Naive thymus-derived CD8-positive, alpha-beta T cell (primary cell): ENCODE data around the gene PHGDH. TPM values are rescaled to one million over a fixed set of nuclear protein-coding genes. Genes with fewer than 3 reads are reported as not detected.

ENCODE experiments used
- ATAC-seq, 2 donors: fragments of 150-1000 bp; cut with Tn5 transposase in 1 of 2; sonication (Bioruptor Pico), chemical (Tn5 transposase) in 1 of 2; 1 replicate in 1 of 2; 2 replicates in 1 of 2; pipeline ENCODE4 v1.10.0; 2021; ENCODE audit warnings: mild to moderate bottlenecking in 2 of 2, moderate library complexity in 2 of 2
- POLR2A ChIA-PET: fragments of 350-600 bp; sonication (Branson Sonifier 250); formaldehyde crosslinking; loops from one replicate; lab custom pipeline; 2021; ENCODE audit warnings: antibody characterized with exemption; lab: Charles Lee
- DNase-seq, 10 donors: peaks; one replicate each; pipeline versions ENCODE4 v3.0.0 to v3.0.0-alpha.2; 2020 to 2022
- H3K27ac Mint-ChIP-seq, 10 donors: one replicate each; pipeline ENCODE4 v1.8.0; 2020 to 2022; ENCODE audit warnings: mild to moderate bottlenecking in 10 of 10, mixed read lengths in 10 of 10, moderate library complexity in 4 of 10, inconsistent platforms in 1 of 10
- H3K27me3 Mint-ChIP-seq, 5 donors: one replicate each; pipeline ENCODE4 v1.8.0; 2021 to 2022; ENCODE audit warnings: mixed read lengths in 5 of 5
- H3K36me3 Mint-ChIP-seq, 3 donors: one replicate each; pipeline ENCODE4 v1.8.0; 2020 to 2022; ENCODE audit warnings: mixed read lengths in 3 of 3, mild to moderate bottlenecking in 2 of 3, inconsistent platforms in 1 of 3
- H3K4me1 Mint-ChIP-seq, 4 donors: one replicate each; pipeline ENCODE4 v1.8.0; 2021 to 2022; ENCODE audit warnings: mixed read lengths in 4 of 4
- H3K4me3 Mint-ChIP-seq, 10 donors: one replicate each; pipeline ENCODE4 v1.8.0; 2020 to 2022; ENCODE audit warnings: mild to moderate bottlenecking in 10 of 10, mixed read lengths in 10 of 10, moderate library complexity in 6 of 10, inconsistent platforms in 1 of 10
- H3K9me3 Mint-ChIP-seq, 9 donors: one replicate each; pipeline ENCODE4 v1.8.0; 2020 to 2022; ENCODE audit warnings: mixed read lengths in 9 of 9, mild to moderate bottlenecking in 3 of 9, inconsistent platforms in 1 of 9, moderate library complexity in 1 of 9
- polyA plus RNA-seq, 3 donors: library from polyadenylated mRNA; unstranded; fragments of 300-500 nt; fragmentation: Illumina TruSeq; gene quantifications; one replicate each; pipeline ENCODE4 v1.2.3, GENCODE V29; 2021
- total RNA-seq, 8 experiments: library from RNA in 2 of 8; stranded (reverse) in 2 of 8; gene quantifications; one replicate each; pipeline ENCODE4 v1.2.3 and lab custom pipeline; 2021 to 2026

Gene PHGDH
- total and polyA plus RNA-seq, 5 experiments from 2014 or later, result 18.5 to 64.9 (median 55.9) TPM

DNA sequence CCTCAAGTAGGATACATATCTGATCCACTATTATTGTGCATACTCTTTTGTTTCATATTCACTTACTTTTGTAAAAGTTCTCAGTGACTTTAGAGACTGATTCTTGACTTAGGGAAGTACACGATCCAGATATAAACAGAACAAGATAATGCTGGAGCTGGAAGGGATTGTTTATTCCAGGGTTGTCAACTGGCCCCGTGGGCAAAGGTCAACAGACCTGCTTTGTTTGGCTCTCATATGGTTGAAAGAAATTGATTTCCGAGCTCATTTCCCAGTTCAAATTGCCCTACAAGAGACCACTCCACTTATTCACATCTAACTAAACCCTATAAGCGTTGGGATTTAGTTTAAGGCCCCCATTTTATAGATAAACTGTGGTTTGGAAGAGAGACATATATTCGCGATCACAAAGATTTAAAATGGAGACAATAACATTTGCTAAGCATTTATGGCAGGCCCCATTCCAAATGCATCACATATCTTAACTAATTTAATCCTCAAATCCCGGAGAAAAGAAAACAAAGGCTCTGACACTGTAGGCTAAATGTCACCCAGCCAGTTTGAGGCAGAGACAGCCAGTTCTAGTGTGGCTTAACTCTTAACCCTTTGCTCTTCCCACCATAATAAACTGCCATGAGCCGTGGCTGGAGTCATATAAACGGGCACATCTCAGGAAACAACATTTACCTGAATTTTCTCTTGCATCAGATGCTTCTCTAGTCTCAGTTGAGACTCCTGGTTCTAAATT is 78.9 kb downstream of the PHGDH start:
- Mint-ChIP-seq H3K9me3 (no peaks in the 10 kb centered on the region), H3K4me3 (no peak overlapping the region), H3K36me3 (peaks cover 0 to 30% (median 19%) of the 10 kb centered on the region in 3 donors), H3K27ac (no peak overlapping the region), H3K4me1 (peaks cover 0 to 7% (median 2%) of the 10 kb centered on the region in 4 donors), H3K27me3 (peaks cover 0 to 14% (median 0%) of the 10 kb centered on the region in 5 donors)
- POLR2A ChIA-PET, result no interaction called here
- ATAC-seq (no peak), DNase-seq (no peak)

DNA sequence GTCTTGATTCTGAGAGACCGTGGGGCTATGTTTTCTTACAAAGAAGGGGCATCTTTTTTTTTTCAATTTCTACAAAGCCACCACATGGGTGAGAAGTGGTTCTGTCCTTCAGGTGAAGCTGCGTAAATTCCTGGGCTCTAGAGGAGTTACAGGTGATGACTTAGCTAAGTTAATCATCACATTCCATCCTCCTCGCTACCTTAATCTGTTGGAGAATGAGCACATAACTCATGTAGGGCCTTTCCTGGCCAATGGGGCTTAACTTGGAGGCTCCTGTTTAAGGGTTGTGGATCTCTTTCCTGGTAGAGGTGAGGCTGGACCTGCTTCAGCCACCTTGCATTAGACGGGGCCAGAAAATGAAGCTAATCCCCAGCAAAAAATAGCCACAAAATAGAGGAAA is 79.6 kb downstream of the PHGDH start:
- DNase-seq, result no peak
- POLR2A ChIA-PET, result no interaction called here
- H3K4me3 Mint-ChIP-seq, result no peak overlapping the region
- H3K4me1 Mint-ChIP-seq, result peaks cover 0 to 10% (median 4%) of the 10 kb centered on the region in 4 donors
- peaks cover 0 to 14% (median 0%) of the 10 kb centered on the region in 5 donors for H3K27me3 Mint-ChIP-seq
- H3K9me3 Mint-ChIP-seq, result no peaks in the 10 kb centered on the region
- H3K27ac Mint-ChIP-seq, result no peak overlapping the region
- ATAC-seq, result no peak
- peaks cover 0 to 35% (median 19%) of the 10 kb centered on the region in 3 donors for H3K36me3 Mint-ChIP-seq

Other genes with a start within 250 kb of the PHGDH start
- not detected for gene HSD3B1, start 204.7 kb upstream of the PHGDH start, total RNA-seq
- not detected for gene HSD3B1, start 204.7 kb upstream of the PHGDH start, polyA plus RNA-seq
- under 1 TPM in 1 of 2 experiments, not detected in 1; 0.08 TPM for gene ZNF697, start 63.7 kb upstream of the PHGDH start, total RNA-seq
- gene ZNF697, start 63.7 kb upstream of the PHGDH start, polyA plus RNA-seq, result not detected
- not detected for gene HMGCS2, start 57.0 kb downstream of the PHGDH start, total RNA-seq
- gene HMGCS2, start 57.0 kb downstream of the PHGDH start, polyA plus RNA-seq, result not detected
- gene REG4, start 99.5 kb downstream of the PHGDH start, total RNA-seq, result 10 to 100 TPM; 16.1 to 18.1 TPM
- 10 to 100 TPM; 15.0 to 63.0 (median 30.0) TPM for gene REG4, start 99.5 kb downstream of the PHGDH start, polyA plus RNA-seq
- not detected for gene ADAM30, start 184.6 kb downstream of the PHGDH start, total RNA-seq
- not detected for gene ADAM30, start 184.6 kb downstream of the PHGDH start, polyA plus RNA-seq